GM19324 (cell line): ENCODE measurements around the gene PIH1D1.
"Not testable (repeated sequence)": the region's sequence is repeated elsewhere in the genome, so short reads cannot be mapped to it uniquely, and the experiment has no call there.

Experiments used
- ATAC-seq: cut with Tn5 transposase; IDR thresholded peaks from one replicate; pipeline ENCODE4 v1.9.1; 2021; ENCODE audit warnings: mild to moderate bottlenecking, moderate library complexity; ENCODE audit not compliant: unreplicated experiment, low FRiP score

The PIH1D1 gene

DNA sequence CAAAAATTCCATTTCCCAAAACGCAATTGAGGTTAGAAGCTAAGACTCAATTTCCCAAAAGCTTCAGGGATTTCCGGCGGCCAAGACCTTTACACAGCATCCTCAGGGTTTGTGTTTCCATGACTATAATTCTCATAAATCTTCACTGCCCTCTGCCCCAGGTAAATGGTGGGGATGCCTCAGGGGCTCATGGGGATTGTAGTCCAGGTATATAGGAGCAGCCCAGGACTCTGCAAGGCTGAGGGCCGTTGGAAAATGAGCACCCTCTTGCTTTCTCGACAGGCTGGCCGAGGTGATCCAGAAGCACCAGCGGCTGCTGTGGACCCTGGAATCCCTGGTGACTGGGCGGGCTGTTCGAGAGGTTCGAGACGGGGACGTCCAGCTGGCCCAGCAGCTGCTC is 7.8 kb upstream of the PIH1D1 start:
- ATAC-seq, result no peak

DNA sequence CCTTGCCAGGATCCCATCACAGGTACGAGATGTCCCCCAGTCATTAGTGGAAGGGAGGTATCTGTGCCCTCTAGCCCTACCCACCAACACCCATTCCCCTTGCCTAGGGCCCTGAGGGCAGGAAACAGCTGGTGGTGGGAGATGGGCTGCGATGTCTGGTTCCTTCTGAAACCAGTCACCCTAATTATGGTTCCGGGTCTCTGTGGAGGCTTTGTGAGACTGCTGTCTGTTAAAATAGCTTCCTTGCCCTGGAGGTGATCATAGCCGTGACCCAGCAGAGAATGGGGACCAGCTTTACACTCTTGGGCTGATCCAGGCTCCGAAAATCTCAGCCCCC is 6.9 kb upstream of the PIH1D1 start:
- ATAC-seq, result no peak

DNA sequence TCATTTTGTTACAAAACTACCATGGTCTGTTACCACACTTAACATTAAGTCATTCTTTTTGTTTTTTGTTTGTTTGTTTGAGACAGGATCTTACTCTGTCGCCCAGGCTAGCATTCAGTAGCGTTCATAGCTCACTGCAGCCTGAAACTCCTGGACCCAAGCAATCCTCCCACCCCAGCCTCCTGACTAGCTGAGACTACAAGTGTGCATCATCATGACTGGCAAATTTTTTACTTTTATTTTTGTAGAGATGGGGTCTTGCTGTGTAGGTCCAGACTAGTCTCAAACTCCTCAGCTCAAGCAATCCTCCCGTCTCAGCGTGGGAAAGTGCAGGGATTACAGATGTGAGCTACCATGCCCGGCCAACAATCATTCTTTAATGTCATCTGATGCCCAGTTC is 4.7 kb upstream of the PIH1D1 start:
- no peak for ATAC-seq

DNA sequence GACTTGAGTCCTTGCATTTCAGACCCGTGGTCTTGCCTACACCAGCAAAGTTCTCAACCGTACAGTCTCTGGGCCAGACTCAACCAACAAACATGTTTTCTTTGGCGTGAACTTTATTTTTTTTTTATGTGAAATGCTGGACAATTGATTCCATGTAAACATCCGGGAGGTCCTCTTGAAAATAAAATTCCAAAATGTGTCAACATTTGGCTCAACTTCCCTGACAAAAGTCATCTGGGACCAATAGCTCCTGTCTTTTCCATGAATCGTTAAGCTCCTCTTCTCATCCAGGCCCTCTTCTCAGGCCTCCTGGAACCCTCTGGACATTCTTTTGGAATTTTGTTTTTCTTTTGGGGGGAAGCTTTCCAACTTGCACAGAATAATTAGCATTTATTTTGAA is 4.2 kb upstream of the PIH1D1 start:
- no peak for ATAC-seq

DNA sequence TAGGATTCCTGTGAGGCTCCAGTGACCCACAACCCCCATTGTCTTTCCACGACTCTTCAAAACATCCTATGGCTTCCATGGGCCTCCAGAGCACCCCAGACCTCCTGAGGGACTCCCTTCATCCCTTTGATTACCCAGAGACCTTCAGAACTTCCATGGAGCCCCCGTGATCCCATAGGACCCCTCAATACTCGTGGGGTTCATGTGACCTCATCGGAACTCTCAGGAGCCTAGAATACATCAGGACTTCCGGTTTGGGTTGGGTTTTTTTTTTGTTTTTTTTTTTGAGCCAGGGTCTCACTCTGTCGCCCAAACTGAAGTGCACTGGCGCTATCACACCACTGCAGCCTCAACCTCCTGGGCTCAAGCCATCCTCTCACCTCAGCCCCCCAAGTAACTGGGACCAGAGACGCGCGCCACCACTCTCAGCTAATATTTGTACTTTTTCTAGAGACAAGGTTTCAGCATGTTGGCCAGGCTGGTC is 2.2 kb upstream of the PIH1D1 start:
- no peak for ATAC-seq

DNA sequence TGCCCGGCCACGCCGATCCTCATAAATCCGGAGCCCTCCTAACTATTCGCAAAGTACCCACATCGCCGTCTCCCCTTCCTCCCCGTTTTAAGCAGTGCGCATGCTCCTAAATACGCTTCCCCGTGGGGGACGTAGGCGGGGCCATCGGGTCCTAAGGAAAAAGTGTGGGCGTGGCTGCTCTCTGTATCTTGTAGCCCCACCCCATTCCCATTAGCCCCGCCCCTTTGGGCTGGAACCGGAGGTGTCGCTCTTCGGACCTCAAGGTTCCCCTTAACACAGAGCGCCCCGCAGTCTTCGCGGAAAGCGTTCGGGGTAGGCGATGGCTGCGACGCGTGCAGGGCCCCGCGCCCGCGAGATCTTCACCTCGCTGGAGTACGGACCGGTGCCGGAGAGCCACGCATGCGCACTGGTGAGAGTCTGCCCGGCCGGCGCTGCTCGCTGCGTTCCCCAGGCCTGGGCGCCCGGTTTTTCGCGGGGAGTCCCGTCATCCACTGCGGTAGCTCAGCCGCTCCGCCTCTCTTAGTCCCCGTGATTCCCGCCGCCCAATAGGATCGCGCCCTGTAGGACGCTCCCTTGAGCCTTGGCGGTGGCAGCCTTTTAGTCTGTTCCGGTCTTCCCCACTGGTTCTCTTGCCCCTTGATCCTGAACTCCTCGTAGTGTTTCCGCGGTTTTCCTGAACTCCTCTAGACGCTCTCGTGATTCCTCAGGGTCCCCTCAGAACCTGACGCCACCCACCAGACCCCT is 1.6 kb upstream of the PIH1D1 start, which contains the start of gene ALDH16A1:
TSS of gene ALDH16A1 (plus strand) at position 213 of the 744 bp plus-strand sequence. CDS start at position 320, 107 bp downstream.
- ATAC-seq, result peak; percentile 91

DNA sequence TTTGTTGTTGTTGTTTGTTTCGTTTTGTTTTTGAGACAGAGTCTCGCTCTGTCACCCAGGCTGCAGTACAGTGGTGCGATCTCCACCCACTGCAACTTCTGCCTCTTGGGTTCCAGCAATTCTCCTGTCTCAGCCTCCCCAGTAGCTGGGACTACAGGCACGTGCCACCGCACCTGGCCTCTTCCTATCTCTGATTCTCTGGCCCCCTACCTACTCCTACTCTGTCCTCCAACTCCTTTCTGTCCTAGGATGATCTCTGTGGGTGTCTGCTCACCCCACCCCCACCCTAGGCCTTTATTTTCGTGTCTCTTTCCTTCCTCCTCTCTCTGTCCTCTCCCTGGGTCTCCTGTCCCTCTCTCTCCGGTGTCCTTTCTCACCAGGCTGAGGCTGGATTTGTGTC is 1.2 kb downstream of the PIH1D1 start:
- no peak for ATAC-seq

DNA sequence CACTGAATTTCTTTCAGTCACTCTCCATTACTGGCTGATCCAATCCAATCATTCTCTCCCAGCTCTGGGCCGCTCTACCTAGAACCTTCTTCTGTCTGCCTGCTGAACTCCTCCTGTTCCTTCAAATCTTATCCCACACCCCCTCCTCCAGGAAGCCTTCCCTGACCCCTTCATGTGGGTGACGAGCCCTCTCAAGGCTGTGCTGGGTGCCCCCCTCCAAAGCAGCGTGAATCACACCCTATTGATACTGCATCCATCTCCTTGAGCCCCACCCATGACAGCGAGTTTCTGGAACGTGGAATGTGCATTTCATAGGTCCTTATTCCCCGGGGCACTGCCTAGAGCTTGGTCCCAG is 3.2 kb downstream of the PIH1D1 start:
- no peak for ATAC-seq

DNA sequence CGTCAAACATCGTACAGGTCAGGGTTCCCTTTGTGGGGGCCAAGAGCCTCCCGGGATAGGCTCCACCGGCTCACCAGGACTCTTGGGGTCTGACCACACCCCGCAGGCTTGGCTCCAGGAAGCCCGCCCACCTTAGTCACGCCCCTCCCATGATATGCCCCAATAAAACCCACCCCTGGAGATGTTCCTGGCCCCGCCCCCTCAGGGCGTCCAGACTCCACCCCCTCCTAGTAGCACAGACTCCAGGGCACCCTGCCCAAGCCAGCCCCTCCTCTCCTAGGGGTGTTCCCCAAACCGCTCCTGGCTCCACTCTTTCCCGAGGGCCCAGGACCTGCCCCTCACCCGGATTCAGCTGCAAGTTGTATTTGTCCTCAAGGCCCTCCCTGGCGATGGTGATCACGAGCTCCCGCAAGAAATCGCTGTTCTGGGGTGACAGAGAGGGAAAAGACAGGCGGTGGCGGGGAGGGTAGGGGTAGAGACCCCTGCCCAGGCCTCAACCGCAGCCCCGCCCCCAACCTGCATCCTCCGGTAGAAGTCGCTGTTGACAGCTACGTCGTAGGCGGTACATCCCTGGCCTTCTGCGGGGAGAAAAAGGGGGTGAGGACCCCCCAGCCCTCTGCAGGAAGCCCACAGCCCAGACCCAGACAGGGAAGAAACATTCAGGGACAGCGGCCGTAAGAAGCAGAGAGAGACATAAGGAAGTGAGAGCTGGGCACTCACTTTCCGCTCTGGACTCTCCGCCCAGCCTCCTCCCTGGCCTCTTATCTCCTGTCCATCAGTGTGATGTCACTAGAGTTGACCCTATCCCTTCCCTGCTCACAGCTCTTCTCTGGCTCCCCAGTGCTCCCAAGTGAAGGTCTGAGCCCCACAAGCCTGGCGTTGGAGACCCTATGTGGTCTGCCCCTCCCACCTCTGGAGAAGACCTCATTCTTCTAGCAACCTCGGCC is 3.9 kb downstream of the PIH1D1 start:
- ATAC-seq, result no peak

DNA sequence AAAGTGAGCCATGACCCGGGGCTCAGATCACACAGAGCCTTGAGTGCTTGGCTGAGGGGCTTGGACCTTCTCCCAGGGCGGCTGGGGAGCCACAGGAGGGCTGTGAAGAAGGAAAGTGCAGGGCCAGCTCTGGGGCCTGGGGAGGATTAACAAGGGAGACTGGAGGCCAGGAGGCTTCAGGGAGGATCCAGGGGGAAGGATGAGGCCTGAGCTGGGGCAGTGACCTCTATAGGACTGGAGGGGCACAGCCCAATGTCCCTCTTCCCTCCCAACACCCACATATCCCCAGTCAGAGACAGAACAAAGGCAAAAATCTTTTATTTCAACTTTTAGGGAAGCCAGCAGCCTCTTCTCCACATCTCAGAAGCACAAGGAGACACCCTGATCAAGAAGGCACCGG is 5.6 kb downstream of the PIH1D1 start:
- ATAC-seq, result no peak

DNA sequence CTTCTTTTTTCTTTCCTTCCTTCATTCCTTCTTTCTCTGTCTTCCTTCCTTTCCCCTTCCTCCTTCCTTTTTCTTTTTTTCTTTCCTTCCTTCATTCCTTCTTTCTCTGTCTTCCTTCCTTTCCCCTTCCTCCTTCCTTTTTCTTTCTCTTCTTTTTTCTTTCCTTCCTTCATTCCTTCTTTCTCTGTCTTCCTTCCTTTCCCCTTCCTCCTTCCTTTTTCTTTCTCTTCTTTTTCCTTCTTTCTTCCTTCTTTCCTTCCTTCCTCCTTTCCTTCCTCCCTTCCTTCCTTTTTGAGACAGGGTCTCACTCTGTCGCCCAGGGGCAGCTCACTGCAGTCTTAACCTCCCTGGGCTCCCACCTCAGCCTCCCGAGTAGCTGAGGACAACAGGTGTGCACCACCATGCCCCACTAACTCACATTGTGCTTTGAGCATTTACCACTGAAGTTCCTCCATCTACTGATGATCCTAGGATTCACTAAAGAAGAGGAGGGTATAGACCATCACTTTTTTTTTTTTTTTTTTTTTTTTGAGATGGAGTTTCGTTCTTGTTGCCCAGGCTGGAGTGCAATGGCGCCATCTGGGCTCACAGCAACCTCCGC is 7.4 kb downstream of the PIH1D1 start:
- not testable (repeated sequence) for ATAC-seq

DNA sequence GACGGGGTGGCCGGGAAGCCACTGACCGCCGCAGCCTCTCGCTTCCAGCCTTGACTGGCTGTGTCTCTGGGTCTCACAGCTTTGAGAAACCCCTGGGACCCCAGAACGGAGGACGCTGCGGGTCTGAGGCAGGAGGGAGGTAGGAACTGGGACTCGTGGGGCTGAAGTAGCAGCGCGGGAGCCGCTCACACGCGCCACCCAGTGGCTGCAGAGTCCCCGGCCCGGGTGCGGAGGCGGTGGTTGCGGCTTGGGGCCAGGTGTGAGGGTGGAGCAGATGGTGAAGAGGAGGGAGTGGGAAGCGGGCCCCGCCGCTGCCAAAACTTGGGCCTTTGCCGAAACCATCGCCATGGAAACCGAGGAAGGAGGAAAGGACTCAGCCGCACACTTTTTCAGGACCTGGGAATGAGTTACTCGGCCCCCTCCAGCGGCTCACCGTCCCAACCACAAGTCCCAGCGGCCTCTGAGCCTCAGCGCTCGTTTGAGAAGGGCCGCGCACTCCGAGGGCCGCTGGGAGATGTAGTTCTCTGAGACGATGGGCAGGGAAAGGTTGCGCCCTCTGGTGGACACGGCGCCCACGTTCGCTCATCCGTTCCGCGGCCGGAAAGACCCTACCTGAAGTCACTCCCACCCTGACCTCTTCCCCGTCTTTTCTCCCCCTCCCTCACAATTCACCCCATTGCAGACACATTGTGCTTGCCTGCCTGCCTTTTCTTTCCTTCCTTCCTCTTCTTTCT is 8.1 kb downstream of the PIH1D1 start:
- ATAC-seq, result peak; percentile 84

DNA sequence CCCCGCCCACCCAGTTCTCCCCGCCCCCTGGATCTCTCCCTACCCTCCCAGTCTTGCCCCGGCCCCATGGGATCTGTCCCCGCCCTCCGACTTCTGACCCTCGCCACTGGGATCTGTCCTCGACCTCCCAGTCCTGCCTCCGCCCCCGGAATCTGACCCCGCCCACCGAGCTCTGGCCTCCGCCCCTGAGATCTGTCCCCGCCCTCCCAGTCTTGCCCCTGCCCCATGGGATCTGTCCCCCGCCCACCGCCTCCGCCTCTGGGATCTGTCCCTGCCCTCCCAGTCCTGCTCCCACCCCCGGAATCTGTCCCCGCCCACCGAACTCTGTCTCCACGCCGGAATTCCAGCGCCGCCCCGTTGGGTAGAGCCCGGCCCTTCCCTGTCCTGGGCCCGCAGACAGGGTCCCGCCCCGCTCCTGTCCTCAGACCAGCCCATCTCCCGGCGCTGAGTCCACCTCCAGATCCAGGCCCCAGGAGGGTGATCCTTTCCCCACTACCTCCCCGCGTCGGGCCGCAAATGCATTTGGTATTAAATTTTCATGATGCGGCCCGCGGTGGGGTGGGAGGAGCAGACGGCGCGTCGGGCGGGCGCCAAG is 8.7 kb downstream of the PIH1D1 start:
- ATAC-seq, result no peak

DNA sequence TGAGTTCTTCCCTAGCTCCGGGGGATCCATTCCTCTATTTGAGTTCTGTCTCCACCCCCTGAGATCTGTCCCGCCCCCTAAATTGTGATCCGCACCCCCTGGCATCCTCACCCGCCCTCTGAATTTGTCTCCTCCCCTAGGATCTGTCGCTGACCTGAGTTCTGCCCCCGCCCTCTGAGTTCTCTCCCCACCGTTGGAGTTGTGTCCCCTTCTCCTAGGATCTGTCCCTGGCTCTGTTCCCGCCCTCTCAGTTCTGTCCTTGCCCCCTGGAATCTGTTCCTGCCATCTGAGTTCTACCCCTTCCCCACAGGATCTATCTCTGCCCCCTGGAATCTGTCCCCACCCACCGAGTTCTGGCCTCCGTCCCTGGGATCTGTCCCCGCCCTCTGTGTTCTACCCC is 9.3 kb downstream of the PIH1D1 start:
- no peak for ATAC-seq

DNA sequence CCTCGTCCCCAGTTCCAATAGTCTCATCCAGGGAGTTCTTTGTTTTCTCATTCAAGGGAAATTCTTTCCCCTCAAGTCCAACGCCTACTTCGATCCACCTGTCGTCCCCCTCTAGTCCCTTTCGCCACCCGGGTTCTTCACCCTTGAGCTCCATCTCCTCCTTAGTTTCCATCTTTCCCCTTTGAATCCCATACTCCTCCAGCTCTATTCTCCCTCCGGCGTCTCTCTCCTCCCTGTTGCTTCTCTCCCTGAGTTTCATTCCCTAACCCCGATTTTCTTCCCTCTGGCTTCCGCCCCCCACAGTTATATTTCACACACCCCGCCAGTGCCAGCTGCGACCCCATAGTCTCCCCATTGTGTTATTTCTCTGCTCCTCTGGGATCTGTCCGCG is 9.7 kb downstream of the PIH1D1 start:
- ATAC-seq, result no peak

DNA sequence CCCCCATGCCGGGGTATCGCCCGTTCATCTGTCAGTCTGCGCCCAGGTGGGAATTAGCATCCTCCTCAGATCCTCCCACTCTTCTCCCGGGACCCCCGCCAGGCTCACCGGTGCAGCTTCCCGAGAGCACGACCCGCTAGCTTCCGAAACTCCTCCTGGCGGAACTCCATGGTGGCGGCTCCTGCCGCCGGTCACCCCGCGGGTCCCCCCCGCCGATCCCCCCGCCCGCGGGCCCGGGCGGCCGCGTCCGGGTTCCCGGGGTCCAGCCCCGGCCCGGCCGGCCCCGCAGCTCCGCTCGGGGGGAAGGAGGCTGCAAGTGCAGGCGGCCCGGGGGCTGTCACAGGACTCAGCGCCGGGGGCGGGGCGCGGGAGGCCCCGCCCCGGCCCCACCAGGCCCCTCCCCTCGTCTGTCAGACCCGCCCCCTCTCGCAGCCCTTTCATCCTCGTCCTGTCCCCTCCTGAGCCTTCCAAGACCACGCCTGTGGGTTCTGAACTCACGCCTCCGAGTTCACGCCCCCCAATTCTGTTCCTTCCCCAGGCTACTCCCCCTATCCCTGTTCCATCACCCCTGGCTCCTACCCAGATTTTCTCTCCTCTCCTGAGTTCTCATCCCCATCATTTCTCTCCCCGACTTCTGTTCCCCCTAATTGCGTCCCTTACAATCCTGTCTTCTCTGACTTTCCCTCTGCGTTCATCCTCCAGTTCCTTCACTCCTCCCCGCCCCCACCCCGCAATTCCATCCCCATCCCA is 10.2 kb downstream of the PIH1D1 start, which contains the start of gene SLC17A7:
TSS of gene SLC17A7 (minus strand) at position 318 of the 750 bp plus-strand sequence. CDS start at position 170, 148 bp downstream.
- no peak for ATAC-seq

DNA sequence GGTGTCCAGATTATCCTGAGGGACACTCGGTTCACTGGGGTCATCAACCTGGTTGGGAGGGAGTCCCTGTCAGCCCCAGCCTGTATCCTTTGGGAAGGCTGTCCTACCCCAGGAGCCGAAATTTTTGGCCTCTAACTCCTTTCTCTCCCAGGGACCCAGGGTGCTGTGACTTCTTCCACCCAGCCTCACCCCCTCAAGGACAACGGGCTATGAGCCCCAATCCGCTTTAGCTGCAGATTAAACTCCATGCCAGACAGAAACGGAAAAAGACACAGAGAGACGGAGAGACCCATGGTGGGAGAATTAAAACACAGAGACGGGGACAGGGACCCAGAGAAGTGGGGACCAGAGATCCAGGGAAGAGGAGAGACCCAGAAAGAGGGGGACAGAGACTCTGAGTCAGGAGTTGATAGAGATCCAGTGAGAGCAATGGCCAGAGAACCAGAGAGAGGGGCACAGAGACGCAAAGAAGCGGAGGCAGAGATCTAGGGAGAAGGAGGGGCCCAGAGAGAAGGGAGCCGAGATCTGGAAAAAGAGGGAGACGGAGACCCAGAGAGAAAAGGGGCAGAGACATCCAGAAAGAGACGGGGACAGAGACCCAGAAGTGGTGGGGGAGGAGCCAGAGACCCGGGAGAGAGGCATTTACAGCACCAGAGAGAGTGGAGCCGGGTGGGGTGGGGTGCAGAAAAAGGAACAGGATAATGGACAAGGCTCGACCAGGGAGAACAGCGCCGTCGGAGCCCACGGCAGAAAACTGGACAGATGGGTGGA is 11.0 kb downstream of the PIH1D1 start:
- ATAC-seq, result no peak

DNA sequence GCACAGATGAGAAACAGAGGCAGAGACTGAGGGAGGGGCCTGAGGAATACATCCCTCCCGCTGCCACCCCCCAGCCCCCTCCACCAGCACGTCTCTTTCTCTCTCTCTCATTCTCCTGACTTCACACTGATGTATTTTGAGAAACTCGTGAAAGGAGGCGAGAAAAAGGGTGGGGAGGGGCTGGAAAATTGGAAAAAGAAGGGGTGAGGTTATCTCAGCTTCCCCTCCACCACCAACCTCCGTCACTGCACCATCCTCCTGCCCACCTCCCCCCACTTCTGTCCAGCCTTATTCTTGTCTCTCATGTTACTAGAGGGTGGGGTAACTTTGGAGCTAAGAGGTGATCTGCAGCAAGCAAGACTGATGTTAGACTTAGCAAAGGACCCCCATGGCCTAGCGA is 11.8 kb downstream of the PIH1D1 start:
- no peak for ATAC-seq

DNA sequence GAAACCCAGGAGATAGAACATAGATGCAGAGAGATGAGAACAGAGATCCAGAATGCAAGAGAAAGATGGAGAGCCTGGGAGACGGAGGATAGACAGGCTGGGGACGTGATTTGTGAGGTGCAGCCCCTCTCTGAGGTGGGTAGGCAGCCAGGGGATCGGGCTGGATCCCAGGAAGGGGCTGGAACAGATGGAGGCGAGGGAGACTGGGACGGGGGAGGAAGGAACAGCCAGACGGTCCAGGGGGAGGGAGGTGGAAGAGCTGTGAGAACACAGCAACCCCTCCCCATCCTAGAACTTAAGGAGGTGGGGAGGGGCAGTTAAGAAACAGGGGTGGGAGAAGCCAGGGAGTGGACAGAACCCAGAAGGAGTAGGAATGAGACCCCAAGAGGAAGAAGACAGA is 13.4 kb downstream of the PIH1D1 start:
- ATAC-seq, result no peak
